ENCODE data around the gene TMEM63C.

TMEM63C gene

GRCh38 chr14:77142005-77142800 is 39.4 kb upstream of the TMEM63C start:
- Histone ChIP-seq H3K9ac (ENCODE audit: low read length in 5 of 5) (no peak overlapping the region), H3K36me3 (ENCODE audit: control insufficient read depth in 5 of 5, insufficient read depth in 5 of 5, low read length in 5 of 5) (no peaks in the 10 kb centered on the region), H3K27ac (ENCODE audit: low read depth, low read length) (no peak overlapping the region), H3K27me3 (ENCODE audit: control insufficient read depth in 5 of 5, insufficient read depth in 4 of 5, low read length in 5 of 5) (peaks cover 40 to 81% (median 76%) of the 10 kb centered on the region in 5 donors), H3K9me3 (ENCODE audit: control insufficient read depth in 5 of 5, low read length in 5 of 5) (peaks cover 0 to under 1% (median 0%) of the 10 kb centered on the region in 5 donors), H3K4me3 (ENCODE audit: low read depth in 1 of 5, low read length in 5 of 5) (peak overlapping the region in 1 of 5 donors; percentile 38), H3K4me1 (ENCODE audit: control insufficient read depth in 5 of 5, insufficient read depth in 5 of 5, low read length in 5 of 5) (peaks cover 0 to 21% (median 11%) of the 10 kb centered on the region in 5 donors)

GRCh38 chr14:77143071-77143470 is 38.5 kb upstream of the TMEM63C start:
- H3K4me1 ChIP-seq (ENCODE audit: control insufficient read depth in 5 of 5, insufficient read depth in 5 of 5, low read length in 5 of 5): peaks cover 0 to 21% (median 11%) of the 10 kb centered on the region in 5 donors
- no peak overlapping the region for H3K27ac ChIP-seq (ENCODE audit: low read depth, low read length)
- H3K4me3 ChIP-seq (ENCODE audit: low read depth in 1 of 5, low read length in 5 of 5): no peak overlapping the region
- H3K9ac ChIP-seq (ENCODE audit: low read length in 5 of 5): no peak overlapping the region
- H3K36me3 ChIP-seq (ENCODE audit: control insufficient read depth in 5 of 5, insufficient read depth in 5 of 5, low read length in 5 of 5): no peaks in the 10 kb centered on the region
- H3K9me3 ChIP-seq (ENCODE audit: control insufficient read depth in 5 of 5, low read length in 5 of 5): peaks cover 0 to 3% (median 0%) of the 10 kb centered on the region in 5 donors
- peaks cover 38 to 79% (median 71%) of the 10 kb centered on the region in 5 donors for H3K27me3 ChIP-seq (ENCODE audit: control insufficient read depth in 5 of 5, insufficient read depth in 4 of 5, low read length in 5 of 5)

- H3K4me1 ChIP-seq (ENCODE audit: control insufficient read depth in 5 of 5, insufficient read depth in 5 of 5, low read length in 5 of 5): peaks cover 0 to 19% (median 11%) of the 10 kb centered on the region in 5 donors
- peaks cover 0 to 3% (median 0%) of the 10 kb centered on the region in 5 donors for H3K9me3 ChIP-seq (ENCODE audit: control insufficient read depth in 5 of 5, low read length in 5 of 5)
- H3K4me3 ChIP-seq (ENCODE audit: low read depth in 1 of 5, low read length in 5 of 5): no peak overlapping the region
- H3K9ac ChIP-seq (ENCODE audit: low read length in 5 of 5): no peak overlapping the region
- no peaks in the 10 kb centered on the region for H3K36me3 ChIP-seq (ENCODE audit: control insufficient read depth in 5 of 5, insufficient read depth in 5 of 5, low read length in 5 of 5)
- peaks cover 38 to 64% (median 57%) of the 10 kb centered on the region in 5 donors for H3K27me3 ChIP-seq (ENCODE audit: control insufficient read depth in 5 of 5, insufficient read depth in 4 of 5, low read length in 5 of 5)
- no peak overlapping the region for H3K27ac ChIP-seq (ENCODE audit: low read depth, low read length)
These were observed 37.0 kb upstream of the TMEM63C start for GRCh38 chr14:77144412-77145115.

- H3K36me3 ChIP-seq (ENCODE audit: control insufficient read depth in 5 of 5, insufficient read depth in 5 of 5, low read length in 5 of 5): no peaks in the 10 kb centered on the region
- H3K4me3 ChIP-seq (ENCODE audit: low read depth in 1 of 5, low read length in 5 of 5): no peak overlapping the region
- peaks cover 0 to 8% (median 6%) of the 10 kb centered on the region in 5 donors for H3K4me1 ChIP-seq (ENCODE audit: control insufficient read depth in 5 of 5, insufficient read depth in 5 of 5, low read length in 5 of 5)
- peaks cover 26 to 49% (median 44%) of the 10 kb centered on the region in 5 donors for H3K27me3 ChIP-seq (ENCODE audit: control insufficient read depth in 5 of 5, insufficient read depth in 4 of 5, low read length in 5 of 5)
- H3K9ac ChIP-seq (ENCODE audit: low read length in 5 of 5): no peak overlapping the region
- H3K27ac ChIP-seq (ENCODE audit: low read depth, low read length): no peak overlapping the region
- H3K9me3 ChIP-seq (ENCODE audit: control insufficient read depth in 5 of 5, low read length in 5 of 5): peaks cover 0 to 3% (median 0%) of the 10 kb centered on the region in 5 donors
These were observed 35.4 kb upstream of the TMEM63C start for GRCh38 chr14:77145975-77146740.

GRCh38 chr14:77148510-77149231 is 32.9 kb upstream of the TMEM63C start:
- Histone ChIP-seq H3K27ac (ENCODE audit: low read depth, low read length) (no peak overlapping the region), H3K27me3 (ENCODE audit: control insufficient read depth in 5 of 5, insufficient read depth in 4 of 5, low read length in 5 of 5) (peaks cover 12 to 32% (median 27%) of the 10 kb centered on the region in 5 donors), H3K4me1 (ENCODE audit: control insufficient read depth in 5 of 5, insufficient read depth in 5 of 5, low read length in 5 of 5) (no peaks in the 10 kb centered on the region), H3K36me3 (ENCODE audit: control insufficient read depth in 5 of 5, insufficient read depth in 5 of 5, low read length in 5 of 5) (no peaks in the 10 kb centered on the region), H3K4me3 (ENCODE audit: low read depth in 1 of 5, low read length in 5 of 5) (no peak overlapping the region), H3K9me3 (ENCODE audit: control insufficient read depth in 5 of 5, low read length in 5 of 5) (peaks cover 0 to 3% (median 0%) of the 10 kb centered on the region in 5 donors), H3K9ac (ENCODE audit: low read length in 5 of 5) (no peak overlapping the region)

GRCh38 chr14:77151245-77151644 is 30.4 kb upstream of the TMEM63C start:
- peaks cover 0 to 3% (median 0%) of the 10 kb centered on the region in 5 donors for H3K9me3 ChIP-seq (ENCODE audit: control insufficient read depth in 5 of 5, low read length in 5 of 5)
- no peaks in the 10 kb centered on the region for H3K36me3 ChIP-seq (ENCODE audit: control insufficient read depth in 5 of 5, insufficient read depth in 5 of 5, low read length in 5 of 5)
- H3K4me1 ChIP-seq (ENCODE audit: control insufficient read depth in 5 of 5, insufficient read depth in 5 of 5, low read length in 5 of 5): no peaks in the 10 kb centered on the region
- no peak overlapping the region for H3K9ac ChIP-seq (ENCODE audit: low read length in 5 of 5)
- H3K27me3 ChIP-seq (ENCODE audit: control insufficient read depth in 5 of 5, insufficient read depth in 4 of 5, low read length in 5 of 5): peaks cover 6 to 23% (median 18%) of the 10 kb centered on the region in 5 donors
- H3K4me3 ChIP-seq (ENCODE audit: low read depth in 1 of 5, low read length in 5 of 5): no peak overlapping the region
- no peak overlapping the region for H3K27ac ChIP-seq (ENCODE audit: low read depth, low read length)

GRCh38 chr14:77151918-77152588 is 29.5 kb upstream of the TMEM63C start:
- H3K9ac ChIP-seq (ENCODE audit: low read length in 5 of 5): no peak overlapping the region
- no peaks in the 10 kb centered on the region for H3K4me1 ChIP-seq (ENCODE audit: control insufficient read depth in 5 of 5, insufficient read depth in 5 of 5, low read length in 5 of 5)
- H3K36me3 ChIP-seq (ENCODE audit: control insufficient read depth in 5 of 5, insufficient read depth in 5 of 5, low read length in 5 of 5): no peaks in the 10 kb centered on the region
- H3K27me3 ChIP-seq (ENCODE audit: control insufficient read depth in 5 of 5, insufficient read depth in 4 of 5, low read length in 5 of 5): peaks cover 5 to 19% (median 14%) of the 10 kb centered on the region in 5 donors
- no peak overlapping the region for H3K27ac ChIP-seq (ENCODE audit: low read depth, low read length)
- no peak overlapping the region for H3K4me3 ChIP-seq (ENCODE audit: low read depth in 1 of 5, low read length in 5 of 5)
- peaks cover 0 to 3% (median 0%) of the 10 kb centered on the region in 5 donors for H3K9me3 ChIP-seq (ENCODE audit: control insufficient read depth in 5 of 5, low read length in 5 of 5)

- Histone ChIP-seq H3K4me1 (ENCODE audit: control insufficient read depth in 5 of 5, insufficient read depth in 5 of 5, low read length in 5 of 5) (peaks cover 5 to 12% (median 7%) of the 10 kb centered on the region in 5 donors), H3K9ac (ENCODE audit: low read length in 5 of 5) (no peak overlapping the region), H3K27ac (ENCODE audit: low read depth, low read length) (no peak overlapping the region), H3K27me3 (ENCODE audit: control insufficient read depth in 5 of 5, insufficient read depth in 4 of 5, low read length in 5 of 5) (peaks cover 5 to 23% (median 23%) of the 10 kb centered on the region in 5 donors), H3K4me3 (ENCODE audit: low read depth in 1 of 5, low read length in 5 of 5) (no peak overlapping the region), H3K9me3 (ENCODE audit: control insufficient read depth in 5 of 5, low read length in 5 of 5) (no peaks in the 10 kb centered on the region), H3K36me3 (ENCODE audit: control insufficient read depth in 5 of 5, insufficient read depth in 5 of 5, low read length in 5 of 5) (no peaks in the 10 kb centered on the region)
These were observed 27.8 kb upstream of the TMEM63C start for GRCh38 chr14:77153802-77154201.

GRCh38 chr14:77154421-77154820 is 27.2 kb upstream of the TMEM63C start:
- Histone ChIP-seq H3K9ac (ENCODE audit: low read length in 5 of 5) (no peak overlapping the region), H3K36me3 (ENCODE audit: control insufficient read depth in 5 of 5, insufficient read depth in 5 of 5, low read length in 5 of 5) (no peaks in the 10 kb centered on the region), H3K4me1 (ENCODE audit: control insufficient read depth in 5 of 5, insufficient read depth in 5 of 5, low read length in 5 of 5) (peaks cover 5 to 12% (median 7%) of the 10 kb centered on the region in 5 donors), H3K9me3 (ENCODE audit: control insufficient read depth in 5 of 5, low read length in 5 of 5) (no peaks in the 10 kb centered on the region), H3K4me3 (ENCODE audit: low read depth in 1 of 5, low read length in 5 of 5) (no peak overlapping the region), H3K27me3 (ENCODE audit: control insufficient read depth in 5 of 5, insufficient read depth in 4 of 5, low read length in 5 of 5) (peaks cover 5 to 28% (median 23%) of the 10 kb centered on the region in 5 donors), H3K27ac (ENCODE audit: low read depth, low read length) (no peak overlapping the region)
